IMR-90 (cell line): ENCODE data around the gene ERICH6.

ENCODE experiments used
- CEBPB ChIP-seq: IDR thresholded peaks from 2 replicates; pipeline ENCODE4 v1.6.1; 2012; ENCODE audit warnings: low read depth, low read length, improper control_type of control experiment
- MAZ ChIP-seq: IDR thresholded peaks from 2 replicates; pipeline ENCODE4 v1.6.1; 2012; ENCODE audit warnings: low read depth, mild to moderate bottlenecking, low read length, improper control_type of control experiment, moderate library complexity, borderline replicate concordance

DNA sequence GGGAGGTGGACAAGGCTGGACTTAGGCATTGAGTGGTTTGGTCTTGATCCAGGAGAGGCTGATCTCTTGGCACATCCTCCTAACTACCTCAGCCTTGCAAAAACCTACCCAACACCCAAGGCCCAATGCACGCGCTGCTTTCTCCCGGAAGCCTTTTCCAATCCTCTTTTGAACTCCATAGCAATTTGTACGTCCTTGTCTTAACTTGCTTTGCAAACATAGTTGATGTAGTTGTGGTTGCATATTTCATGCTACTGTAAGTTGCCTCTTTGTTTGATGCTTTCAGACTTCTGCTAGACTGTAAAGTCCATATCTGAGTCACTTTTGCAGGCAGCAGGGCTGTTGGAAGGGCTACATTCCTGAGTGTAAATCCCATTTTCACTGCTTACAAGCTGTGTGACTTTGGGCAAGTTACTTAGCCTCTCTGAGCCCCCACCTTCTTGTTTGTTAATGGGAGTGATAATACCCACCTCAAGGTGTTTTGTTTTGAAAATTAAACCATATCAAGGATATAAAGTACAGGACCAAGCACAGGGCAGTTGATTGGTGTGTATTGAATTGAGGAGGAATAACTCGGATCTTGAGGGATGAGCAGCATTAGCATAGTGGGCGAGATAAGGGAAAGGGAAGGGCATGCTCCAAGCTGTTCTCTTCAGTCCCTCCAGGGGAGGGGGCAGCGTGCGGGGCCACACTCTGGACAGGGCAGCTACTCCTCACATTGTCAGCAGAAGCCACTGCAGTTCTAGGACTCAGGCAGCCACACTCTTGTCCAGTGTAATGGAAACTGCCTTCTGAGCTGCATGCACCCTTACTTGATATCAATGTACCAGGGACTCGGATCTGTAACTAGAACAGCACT, 30.4 kb upstream of the ERICH6 start:
- no peak for TF ChIP-seq MAZ
- TF ChIP-seq CEBPB = no peak
